Measurements from ENCODE around the gene UNC5CL. TPM values are rescaled to one million over a fixed set of nuclear protein-coding genes. Genes with fewer than 3 reads are reported as not detected.

The UNC5CL gene
- total and polyA plus RNA-seq, 2 of the 4 experiments (the other 2 are of a cell fraction): not detected

DNA sequence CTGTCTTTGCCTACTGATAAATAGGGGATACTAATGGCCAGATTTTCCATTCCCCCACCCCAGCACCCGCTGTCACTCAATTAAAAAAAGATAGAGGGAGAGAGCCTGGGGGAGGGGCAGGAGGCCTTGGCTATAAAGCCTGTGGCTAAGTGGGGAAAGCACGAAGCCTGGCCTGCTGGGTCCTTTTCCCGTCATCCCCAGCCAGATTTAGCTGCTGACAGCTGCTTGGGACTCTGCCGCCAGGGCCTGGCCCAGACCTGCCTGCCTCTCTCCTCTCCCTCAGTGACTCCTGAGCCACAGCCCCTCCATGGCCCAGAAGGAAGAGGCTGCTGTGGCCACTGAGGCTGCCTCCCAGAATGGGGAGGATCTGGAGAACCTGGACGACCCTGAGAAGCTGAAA lies 14.0 kb upstream of the UNC5CL start, which contains the start of gene APOBEC2:
TSS of gene APOBEC2 (plus strand) at position 162 of the 400 bp plus-strand sequence. CDS start at position 308, 146 bp downstream.
- H2BK15ac ChIP-seq (ENCODE audit: low read depth, low read length): no peak within 1 kb of the TSS
- no TSS peak for BruUV-seq (replicated peaks)
- no peak within 1 kb of the TSS for H3K4me2 ChIP-seq (ENCODE audit: low read depth, low read length)
- no peak within 1 kb of the TSS for H3K56ac ChIP-seq (ENCODE audit: extremely low read depth, insufficient read depth, low read length)
- no peak within 1 kb of the TSS for H2BK20ac ChIP-seq (ENCODE audit: low read depth, low read length)
- H3K18ac ChIP-seq (ENCODE audit: low read depth, low read length): no peak within 1 kb of the TSS
- H2BK5ac ChIP-seq (ENCODE audit: low read depth, low read length, poor library complexity, severe bottlenecking): no peak within 1 kb of the TSS
- no peak within 1 kb of the TSS for H3K27ac ChIP-seq (ENCODE audit: insufficient read depth, low read length)
- H3K14ac ChIP-seq (replicated peaks; ENCODE audit: low read depth, low read length): no peak within 1 kb of the TSS
- H3K9ac ChIP-seq (ENCODE audit: low read depth, low read length): no peak within 1 kb of the TSS
- TF ChIP-seq, protein P1, sequence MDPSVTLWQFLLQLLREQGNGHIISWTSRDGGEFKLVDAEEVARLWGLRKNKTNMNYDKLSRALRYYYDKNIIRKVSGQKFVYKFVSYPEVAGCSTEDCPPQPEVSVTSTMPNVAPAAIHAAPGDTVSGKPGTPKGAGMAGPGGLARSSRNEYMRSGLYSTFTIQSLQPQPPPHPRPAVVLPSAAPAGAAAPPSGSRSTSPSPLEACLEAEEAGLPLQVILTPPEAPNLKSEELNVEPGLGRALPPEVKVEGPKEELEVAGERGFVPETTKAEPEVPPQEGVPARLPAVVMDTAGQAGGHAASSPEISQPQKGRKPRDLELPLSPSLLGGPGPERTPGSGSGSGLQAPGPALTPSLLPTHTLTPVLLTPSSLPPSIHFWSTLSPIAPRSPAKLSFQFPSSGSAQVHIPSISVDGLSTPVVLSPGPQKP (IDR thresholded peaks at IDR 0.05; ENCODE audit: borderline replicate concordance, low read depth, low read length): no peak
- TF ChIP-seq BHLHE40 (IDR thresholded peaks at IDR 0.05; ENCODE audit: low read depth, low read length) (no peak), CHD1 (IDR thresholded peaks at IDR 0.05; ENCODE audit: low read depth, low read length) (no peak), RFX5 (IDR thresholded peaks at IDR 0.05; ENCODE audit: low read depth, low read length) (no peak), RAD21 (IDR thresholded peaks at IDR 0.05; ENCODE audit: low read length) (no peak), MAZ (IDR thresholded peaks at IDR 0.05; ENCODE audit: borderline replicate concordance, low read depth, low read length) (no peak), MXI1 (IDR thresholded peaks at IDR 0.05; ENCODE audit: borderline replicate concordance, low read depth, low read length) (no peak), SMC3 (IDR thresholded peaks at IDR 0.05; ENCODE audit: low read depth, low read length) (no peak), MAFK (IDR thresholded peaks at IDR 0.05; ENCODE audit: low read depth, low read length) (no peak), POLR2A (IDR thresholded peaks at IDR 0.05; ENCODE audit: low read depth, low read length) (no peak), RCOR1 (IDR thresholded peaks at IDR 0.05; ENCODE audit: insufficient replicate concordance, low read length) (no peak), FOS (IDR thresholded peaks at IDR 0.05; ENCODE audit: low read depth, low read length) (no peak), NFE2L2 (IDR thresholded peaks at IDR 0.05; ENCODE audit: low read depth, low read length) (no peak), CEBPB (IDR thresholded peaks at IDR 0.05; ENCODE audit: low read depth, low read length) (no peak)
- TF ChIP-seq, protein P2, sequence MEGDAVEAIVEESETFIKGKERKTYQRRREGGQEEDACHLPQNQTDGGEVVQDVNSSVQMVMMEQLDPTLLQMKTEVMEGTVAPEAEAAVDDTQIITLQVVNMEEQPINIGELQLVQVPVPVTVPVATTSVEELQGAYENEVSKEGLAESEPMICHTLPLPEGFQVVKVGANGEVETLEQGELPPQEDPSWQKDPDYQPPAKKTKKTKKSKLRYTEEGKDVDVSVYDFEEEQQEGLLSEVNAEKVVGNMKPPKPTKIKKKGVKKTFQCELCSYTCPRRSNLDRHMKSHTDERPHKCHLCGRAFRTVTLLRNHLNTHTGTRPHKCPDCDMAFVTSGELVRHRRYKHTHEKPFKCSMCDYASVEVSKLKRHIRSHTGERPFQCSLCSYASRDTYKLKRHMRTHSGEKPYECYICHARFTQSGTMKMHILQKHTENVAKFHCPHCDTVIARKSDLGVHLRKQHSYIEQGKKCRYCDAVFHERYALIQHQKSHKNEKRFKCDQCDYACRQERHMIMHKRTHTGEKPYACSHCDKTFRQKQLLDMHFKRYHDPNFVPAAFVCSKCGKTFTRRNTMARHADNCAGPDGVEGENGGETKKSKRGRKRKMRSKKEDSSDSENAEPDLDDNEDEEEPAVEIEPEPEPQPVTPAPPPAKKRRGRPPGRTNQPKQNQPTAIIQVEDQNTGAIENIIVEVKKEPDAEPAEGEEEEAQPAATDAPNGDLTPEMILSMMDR (conservative IDR thresholded peaks at IDR 0.05; ENCODE audit: low read depth, low read length): no peak
- TF ChIP-seq, protein P3, sequence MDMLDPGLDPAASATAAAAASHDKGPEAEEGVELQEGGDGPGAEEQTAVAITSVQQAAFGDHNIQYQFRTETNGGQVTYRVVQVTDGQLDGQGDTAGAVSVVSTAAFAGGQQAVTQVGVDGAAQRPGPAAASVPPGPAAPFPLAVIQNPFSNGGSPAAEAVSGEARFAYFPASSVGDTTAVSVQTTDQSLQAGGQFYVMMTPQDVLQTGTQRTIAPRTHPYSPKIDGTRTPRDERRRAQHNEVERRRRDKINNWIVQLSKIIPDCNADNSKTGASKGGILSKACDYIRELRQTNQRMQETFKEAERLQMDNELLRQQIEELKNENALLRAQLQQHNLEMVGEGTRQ (IDR thresholded peaks at IDR 0.05; ENCODE audit: low read depth, low read length): no peak
- H2AFZ ChIP-seq (replicated peaks; ENCODE audit: low read length, poor library complexity): no peak within 1 kb of the TSS
- dilution Hi-C loops (cut with HindIII; ENCODE audit: low sequenced_read_pairs, unreplicated experiment) (no loop called here), in situ Hi-C loops (cut with MboI; ENCODE audit: low sequenced_read_pairs) (no loop called here), intact Hi-C loops (cut with micrococcal nuclease) (no loop called here)
- ATAC-seq (ENCODE audit: low read depth): no peak
- no peak within 1 kb of the TSS for H2AK9ac ChIP-seq (replicated peaks; ENCODE audit: low read depth, low read length, poor library complexity)
- POLR2A ChIA-PET (ENCODE audit: unreplicated experiment): no interaction called here
- H4K8ac ChIP-seq (ENCODE audit: low read depth in 2 of 2, low read length in 2 of 2): no peak within 1 kb of the TSS
- H3K36me3 ChIP-seq (ENCODE audit: control insufficient read depth, insufficient read depth, low read length): no peaks in the 10 kb centered on the region
- H2BK120ac ChIP-seq (ENCODE audit: low read depth, low read length): no peak within 1 kb of the TSS
- CTCF ChIA-PET: interaction anchor here (0.6 kb wide), 1 partner anchor 32 kb away, joined by 3 read pairs; no protein-coding TSS in a partner anchor
- H3K79me1 ChIP-seq (ENCODE audit: low read depth in 1 of 2, low read length in 2 of 2): no peaks in the 10 kb centered on the region
- H4K91ac ChIP-seq (ENCODE audit: insufficient read depth, low read depth, low read length): no peak within 1 kb of the TSS
- no peak within 1 kb of the TSS for H3K23ac ChIP-seq (ENCODE audit: low read depth, low read length)
- no peak for DNase-seq
- H3K9me1 ChIP-seq (ENCODE audit: insufficient read depth, low read length): 0 out of 2 replicates have a peak, but pooled peaks cover 4% of the 10 kb centered on the region
- H3K4ac ChIP-seq (ENCODE audit: low read depth, low read length): no peak within 1 kb of the TSS
- no peaks in the 10 kb centered on the region for H3K9me3 ChIP-seq (ENCODE audit: control insufficient read depth, insufficient read depth, low read length)
- H4K20me1 ChIP-seq (ENCODE audit: insufficient read depth, low read length): no peaks in the 10 kb centered on the region
- H2AK5ac ChIP-seq (ENCODE audit: low read depth, low read length): no peak within 1 kb of the TSS
- H4K5ac ChIP-seq (ENCODE audit: low read depth, low read length): no peak within 1 kb of the TSS
- peaks cover 4% of the 10 kb centered on the region; the same call in 1 of the 2 replicates for H3K27me3 ChIP-seq (ENCODE audit: control insufficient read depth, insufficient read depth, low read length)
- no peak within 1 kb of the TSS for H3K4me3 ChIP-seq (ENCODE audit: insufficient read depth, low read depth, low read length)
- WGBS, 2 experiments (ENCODE audit: extremely low coverage in 2 of 2, insufficient read length in 1 of 2): no CpG with 5 or more reads among the region's 5 CpGs
- H3K4me1 ChIP-seq (ENCODE audit: control insufficient read depth, insufficient read depth, low read length): peaks cover 5% of the 10 kb centered on the region; the same call in 1 of the 2 replicates

Measured in IMR-90 (cell line).